ENCODE data around the gene RBM25. TPM values are rescaled to one million over a fixed set of nuclear protein-coding genes. Genes with fewer than 3 reads are reported as not detected.

Gene RBM25
- total RNA-seq, 1 experiment from 2014 or later: 142 TPM

- TF ChIP-seq ZNF532 (CRISPR knock-in tag; IDR thresholded peaks at IDR 0.05; ENCODE audit: borderline replicate concordance): no peak
Measured at GRCh38 chr14:73105050-73105449, 46.7 kb downstream of the RBM25 start (continued).

- no peak overlapping the region for H3K4me3 Mint-ChIP-seq
- H3K36me3 Mint-ChIP-seq: peaks cover 75% of the 10 kb centered on the region
- no peaks in the 10 kb centered on the region for H3K9me3 Mint-ChIP-seq
- ATAC-seq (no peak), DNase-seq (ENCODE audit: low spot score) (no peak)
- H3K4me1 Mint-ChIP-seq: no peaks in the 10 kb centered on the region
- H3K27me3 Mint-ChIP-seq (ENCODE audit: low read depth): no peaks in the 10 kb centered on the region
- peak overlapping the region; percentile 40; the same call in 1 of the 2 replicates for H3K27ac Mint-ChIP-seq
- no peak for TF ChIP-seq ATF1 (CRISPR knock-in tag; IDR thresholded peaks at IDR 0.05)
- no peak for TF ChIP-seq ZNF121 (CRISPR knock-in tag; IDR thresholded peaks at IDR 0.05)
- TF ChIP-seq ARID4B (CRISPR knock-in tag; IDR thresholded peaks at IDR 0.05; ENCODE audit: borderline replicate concordance): no peak
- no peak for TF ChIP-seq E2F5 (CRISPR knock-in tag; IDR thresholded peaks at IDR 0.05)
- TF ChIP-seq ZNF512 (CRISPR knock-in tag; IDR thresholded peaks at IDR 0.05; ENCODE audit: borderline replicate concordance): no peak
- TF ChIP-seq STAT6 (CRISPR knock-in tag; conservative IDR thresholded peaks at IDR 0.05; ENCODE audit: low read depth): no peak
- no peak for TF ChIP-seq ATF6 (CRISPR knock-in tag; IDR thresholded peaks at IDR 0.05)
- TF ChIP-seq CDX4 (CRISPR knock-in tag; IDR thresholded peaks at IDR 0.05; ENCODE audit: borderline replicate concordance): no peak
- TF ChIP-seq NR3C1 (CRISPR knock-in tag; conservative IDR thresholded peaks at IDR 0.05; ENCODE audit: low read depth): no peak
- no peak for TF ChIP-seq ZNF671 (CRISPR knock-in tag; IDR thresholded peaks at IDR 0.05)
- TF ChIP-seq OVOL2 (CRISPR knock-in tag; IDR thresholded peaks at IDR 0.05; ENCODE audit: borderline replicate concordance): no peak
- no peak for TF ChIP-seq CREB1 (CRISPR knock-in tag; IDR thresholded peaks at IDR 0.05)
- TF ChIP-seq NFE2L1 (CRISPR knock-in tag; IDR thresholded peaks at IDR 0.05): no peak
- TF ChIP-seq SOX15 (CRISPR knock-in tag; IDR thresholded peaks at IDR 0.05): no peak
- no peak for TF ChIP-seq E2F4 (CRISPR knock-in tag; IDR thresholded peaks at IDR 0.05; ENCODE audit: borderline replicate concordance, low read depth)
- TF ChIP-seq GTF2I (CRISPR knock-in tag; conservative IDR thresholded peaks at IDR 0.05): no peak
- ChIA-PET POLR2A (no interaction called here), CTCF (no interaction called here)
Measured at GRCh38 chr14:73105727-73106126, 47.4 kb downstream of the RBM25 start.
